Loucy (cell line): Measurements from ENCODE around the gene ABLIM2.

Source experiments
- H2AFZ ChIP-seq: fragments of 200-600 bp; sonication (generic); 2 replicates; pipeline ENCODE4 v1.6.0; 2016; ENCODE audit warnings: antibody characterized with exemption, mild to moderate bottlenecking, low read length, moderate library complexity
- H3F3A ChIP-seq: fragments of 200-600 bp; 2 replicates; pipeline ENCODE4 v1.6.0; 2016; ENCODE audit warnings: antibody characterized with exemption, low read depth, mild to moderate bottlenecking
- H3K27me3 ChIP-seq: fragments of 200-600 bp; sonication (generic); 2 replicates; pipeline ENCODE4 v1.6.1; 2014; ENCODE audit warnings: low read length, mild to moderate bottlenecking; ENCODE audit not compliant: insufficient read depth, poor library complexity, severe bottlenecking
- H3K36me3 ChIP-seq: fragments of 200-600 bp; sonication (generic); 2 replicates; pipeline ENCODE4 v1.6.1; 2016; ENCODE audit warnings: low read length; ENCODE audit not compliant: insufficient read depth
- H3K4me1 ChIP-seq: fragments of 200-600 bp; sonication (generic); 2 replicates; pipeline ENCODE4 v1.5.1; 2014; ENCODE audit warnings: low read length, mild to moderate bottlenecking; ENCODE audit not compliant: insufficient read depth, poor library complexity, severe bottlenecking
- H3K4me2 ChIP-seq: fragments of 200-600 bp; sonication (generic); 2 replicates; pipeline ENCODE4 v1.6.0; 2014; ENCODE audit warnings: antibody characterized with exemption, low read length, low read depth, mild to moderate bottlenecking; ENCODE audit not compliant: poor library complexity, severe bottlenecking
- H3K4me3 ChIP-seq: fragments of 200-600 bp; sonication (generic); 2 replicates; pipeline ENCODE4 v1.5.1; 2014; ENCODE audit warnings: low read length, mild to moderate bottlenecking, mixed read lengths; ENCODE audit not compliant: poor library complexity, severe bottlenecking
- H3K79me2 ChIP-seq: fragments of 200-600 bp; sonication (generic); 2 replicates; pipeline ENCODE4 v1.6.1; 2014; ENCODE audit warnings: low read length; ENCODE audit not compliant: insufficient read depth
- H3K9ac ChIP-seq: fragments of 200-600 bp; sonication (generic); 2 replicates; pipeline ENCODE4 v1.6.0; 2014; ENCODE audit warnings: mild to moderate bottlenecking, low read depth, low read length, moderate library complexity; ENCODE audit not compliant: poor library complexity, severe bottlenecking
- H3K9me2 ChIP-seq: fragments of 200-600 bp; sonication (generic); replicated peaks from 2 replicates; pipeline ENCODE4 v1.6.1; 2016; ENCODE audit warnings: low read depth, low read length, mixed read lengths
- H3K9me3 ChIP-seq: fragments of 200-600 bp; sonication (generic); 2 replicates; pipeline ENCODE4 v1.6.1; 2014; ENCODE audit warnings: mild to moderate bottlenecking, antibody characterized with exemption, low read length, low read depth; ENCODE audit not compliant: insufficient read depth
- H4K20me1 ChIP-seq: fragments of 200-600 bp; sonication (generic); 2 replicates; pipeline ENCODE4 v1.6.0; 2014; ENCODE audit warnings: antibody characterized with exemption, low read length, mild to moderate bottlenecking; ENCODE audit not compliant: insufficient read depth, poor library complexity, severe bottlenecking
- CTCF ChIP-seq: fragments of 200-600 bp; sonication (generic); conservative IDR thresholded peaks from 2 replicates; pipeline ENCODE4 v1.5.1; 2014; ENCODE audit warnings: mild to moderate bottlenecking, antibody characterized with exemption, low read length
- EZH2phosphoT487 ChIP-seq: fragments of 200-600 bp; IDR thresholded peaks from 2 replicates; pipeline ENCODE4 v1.6.1; 2018; ENCODE audit warnings: antibody characterized with exemption, mild to moderate bottlenecking, moderate library complexity, borderline replicate concordance

ABLIM2 gene

GRCh38 chr4:7943211-7943610, 215.4 kb downstream of the ABLIM2 start:
- Histone ChIP-seq H3K4me1 (no peaks in the 10 kb centered on the region), H3K4me2 (no peak overlapping the region), H3K9me2 (no peaks in the 10 kb centered on the region), H3K27me3 (no peaks in the 10 kb centered on the region), H3K4me3 (no peak overlapping the region), H4K20me1 (no peaks in the 10 kb centered on the region), H3K9me3 (peaks cover 2% of the 10 kb centered on the region; the same call in 1 of the 2 replicates), H3K9ac (no peak overlapping the region), H2AFZ (no peak overlapping the region), H3K79me2 (no peaks in the 10 kb centered on the region), H3K36me3 (no peaks in the 10 kb centered on the region), H3F3A (no peaks in the 10 kb centered on the region)
- TF ChIP-seq CTCF (no peak), EZH2phosphoT487 (no peak)

GRCh38 chr4:7941965-7942496, 216.6 kb downstream of the ABLIM2 start:
- no peaks in the 10 kb centered on the region for H3K4me1 ChIP-seq
- H3K4me2 ChIP-seq = no peak overlapping the region
- H3K9me3 ChIP-seq = peaks cover 2% of the 10 kb centered on the region; the same call in 1 of the 2 replicates
- H3K9ac ChIP-seq = no peak overlapping the region
- no peaks in the 10 kb centered on the region for H4K20me1 ChIP-seq
- no peaks in the 10 kb centered on the region for H3F3A ChIP-seq
- TF ChIP-seq EZH2phosphoT487 (no peak), CTCF (no peak)
- H3K9me2 ChIP-seq = no peaks in the 10 kb centered on the region
- no peaks in the 10 kb centered on the region for H3K79me2 ChIP-seq
- H2AFZ ChIP-seq = no peak overlapping the region
- no peaks in the 10 kb centered on the region for H3K36me3 ChIP-seq
- no peak overlapping the region for H3K4me3 ChIP-seq
- H3K27me3 ChIP-seq = no peaks in the 10 kb centered on the region

DNA sequence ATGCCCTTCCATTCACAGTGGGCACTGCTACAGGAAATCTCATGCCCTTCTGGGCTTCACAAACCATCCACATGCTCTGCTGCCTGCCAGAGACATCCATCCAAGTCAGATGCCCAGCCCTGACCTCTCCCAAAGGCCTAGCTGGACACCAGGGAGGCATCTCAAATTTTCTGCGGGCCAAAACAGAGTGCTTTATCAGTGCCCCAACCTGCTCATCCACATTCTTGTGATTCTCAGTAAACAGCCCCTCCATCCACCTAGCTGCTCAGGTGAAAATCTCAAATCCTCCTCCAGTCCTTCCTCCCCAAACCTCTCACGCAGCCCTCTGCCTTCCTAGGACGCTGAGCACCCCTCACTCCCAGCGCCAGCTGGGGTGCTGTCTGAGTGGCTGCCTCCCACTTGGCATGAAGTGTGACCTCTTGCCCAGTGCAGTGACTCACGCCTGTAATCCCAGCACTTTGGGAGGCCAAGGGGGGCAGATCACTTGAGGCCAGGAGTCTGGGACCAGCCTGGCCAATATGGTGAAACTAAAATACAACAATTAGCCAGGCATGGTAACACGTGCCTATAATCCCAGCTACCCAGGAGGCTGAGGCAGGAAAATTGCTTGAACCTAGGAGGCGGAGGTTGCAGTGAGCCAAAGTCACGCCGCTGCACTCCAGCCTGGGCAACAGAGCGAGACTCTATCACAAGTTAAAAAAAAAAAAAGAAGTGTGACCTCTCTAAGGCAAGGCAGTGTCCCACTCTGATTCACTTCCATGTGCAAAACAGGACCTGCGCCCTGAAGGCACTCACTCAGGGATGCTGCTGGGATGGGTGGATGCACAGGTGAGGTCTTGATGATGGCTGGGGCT, 217.3 kb downstream of the ABLIM2 start:
- Histone ChIP-seq H3F3A (no peaks in the 10 kb centered on the region), H3K9ac (no peak overlapping the region), H3K4me3 (no peak overlapping the region), H3K4me1 (no peaks in the 10 kb centered on the region), H3K27me3 (no peaks in the 10 kb centered on the region), H3K4me2 (no peak overlapping the region), H3K79me2 (no peaks in the 10 kb centered on the region), H3K9me2 (no peaks in the 10 kb centered on the region), H2AFZ (no peak overlapping the region), H4K20me1 (no peaks in the 10 kb centered on the region), H3K36me3 (no peaks in the 10 kb centered on the region), H3K9me3 (peaks cover 2% of the 10 kb centered on the region; the same call in 1 of the 2 replicates)
- no peak for TF ChIP-seq EZH2phosphoT487
